Embryonic facial prominence (tissue), 1 donor: ENCODE data around the gene SIGLEC11.

Experiments used
- DNase-seq: peaks from one replicate; pipeline ENCODE4 v3.0.0-alpha.2; 2016; ENCODE audit errors: extremely low spot score

The SIGLEC11 gene

DNA sequence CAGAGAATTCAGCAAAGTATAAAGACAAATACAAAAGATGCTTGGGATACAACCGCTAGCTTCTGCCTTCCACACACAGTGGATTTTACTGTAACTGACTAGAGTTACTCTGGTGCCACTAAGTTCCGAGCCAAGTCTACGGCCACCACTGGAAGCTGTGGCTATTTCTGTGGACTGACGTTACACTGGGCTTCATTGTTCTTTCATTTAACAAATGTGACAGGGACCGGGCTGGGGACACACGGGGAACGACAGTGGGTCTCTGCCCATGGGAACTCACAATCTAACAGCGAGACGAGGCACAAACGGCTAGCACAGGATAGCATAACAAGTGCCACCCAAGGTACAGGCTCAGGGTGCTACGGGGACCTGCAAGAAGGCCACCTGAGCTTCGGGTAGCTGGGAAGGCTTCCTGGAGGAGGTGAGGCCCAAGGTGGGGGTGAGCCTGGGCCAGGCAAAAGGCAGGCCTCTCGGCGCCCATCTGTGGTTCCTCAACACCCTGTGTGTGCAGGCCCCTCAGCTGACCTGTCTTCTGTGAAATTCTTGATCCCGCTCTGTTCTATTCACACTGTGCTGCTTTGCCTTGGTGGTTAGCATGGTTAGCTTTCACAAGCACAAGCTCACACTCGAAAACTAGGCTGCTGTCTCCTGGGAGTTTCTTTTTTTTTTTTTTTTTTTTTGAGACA is 54.0 kb downstream of the SIGLEC11 start:
- DNase-seq, result no peak

DNA sequence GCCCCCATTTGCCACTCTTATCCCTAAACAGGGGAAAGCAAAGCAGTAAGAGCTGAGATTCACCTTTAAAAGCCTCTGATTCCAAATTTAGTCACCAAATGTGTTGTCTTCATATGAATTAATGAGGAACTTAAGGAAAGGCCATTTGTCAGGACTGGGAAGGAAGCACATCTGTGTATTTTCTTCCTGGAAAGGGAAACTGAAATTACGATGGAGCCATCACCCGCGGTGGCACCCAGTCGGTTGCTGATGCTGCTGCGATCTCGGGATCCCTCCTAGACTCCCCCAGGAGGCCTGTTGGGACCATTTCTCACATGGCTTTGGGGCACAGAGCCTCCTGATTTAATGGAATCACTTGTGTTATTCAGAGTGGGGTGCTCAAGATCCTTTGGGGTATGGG is 56.8 kb downstream of the SIGLEC11 start:
- DNase-seq, result no peak
